Astrocyte of the hippocampus (primary cell): ENCODE data around the gene TXNL1.
"Not testable (repeated sequence)": the region's sequence is repeated elsewhere in the genome, so short reads cannot be mapped to it uniquely, and the experiment has no call there.

Experiments used
- DNase-seq: peaks from one replicate; pipeline ENCODE4 v3.0.0; 2011; ENCODE audit warnings: low read depth, low spot score

TXNL1 gene

DNA sequence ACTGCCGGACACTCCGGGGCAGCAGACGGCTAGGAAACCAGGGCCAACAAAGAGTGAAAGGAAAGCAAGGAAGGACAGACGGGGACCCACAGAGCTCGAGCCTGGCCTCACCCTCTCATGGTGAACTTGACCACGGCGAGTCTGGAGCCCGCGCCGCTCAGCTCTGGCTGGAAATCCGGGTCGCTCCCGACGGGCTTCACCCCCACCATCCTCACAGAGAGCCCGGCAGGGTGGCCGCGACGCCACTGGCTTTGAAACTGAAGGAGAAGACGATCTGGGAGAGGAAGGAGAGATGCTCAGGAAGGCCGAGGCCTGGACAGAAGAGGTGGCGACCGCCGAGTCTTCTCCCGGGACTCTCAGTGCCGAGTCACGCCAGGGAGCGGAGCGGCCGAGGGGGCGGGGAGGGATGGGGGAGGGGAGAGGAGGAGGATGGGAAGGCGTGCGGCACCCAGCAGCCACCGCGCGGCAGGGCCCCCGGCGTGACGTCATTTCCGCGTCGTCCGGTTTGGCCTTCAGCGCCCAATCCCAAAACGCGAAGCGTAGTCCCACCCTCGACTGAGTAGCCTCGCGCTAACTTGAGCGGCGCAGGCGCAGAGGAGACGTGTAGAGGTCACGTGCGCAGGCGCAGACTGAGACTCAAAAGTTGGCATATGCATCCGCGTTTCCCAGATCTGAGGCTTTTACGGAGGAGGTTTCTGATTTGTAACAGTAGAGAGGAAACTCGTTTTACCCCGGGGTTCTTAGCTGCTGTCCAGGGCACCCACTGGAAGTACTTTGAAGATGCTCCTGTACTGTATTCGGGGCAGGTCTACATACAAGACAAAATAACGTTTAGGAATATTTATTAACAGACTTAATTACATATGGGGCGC is at the start of gene TXNL1:
Gene TXNL1 (minus strand): TSS at position 361 of the 872 bp plus-strand sequence. CDS start 152 bp downstream, at position 209.
- DNase-seq, result peak; percentile 100

- DNase-seq, result no peak
Measured at GRCh38 chr18:56684277-56684676, 45.9 kb upstream of the TXNL1 start.

- DNase-seq, result no peak
Measured at GRCh38 chr18:56678836-56679565, 40.6 kb upstream of the TXNL1 start.

GRCh38 chr18:56676639-56677038 is 38.2 kb upstream of the TXNL1 start:
- no peak for DNase-seq

DNA sequence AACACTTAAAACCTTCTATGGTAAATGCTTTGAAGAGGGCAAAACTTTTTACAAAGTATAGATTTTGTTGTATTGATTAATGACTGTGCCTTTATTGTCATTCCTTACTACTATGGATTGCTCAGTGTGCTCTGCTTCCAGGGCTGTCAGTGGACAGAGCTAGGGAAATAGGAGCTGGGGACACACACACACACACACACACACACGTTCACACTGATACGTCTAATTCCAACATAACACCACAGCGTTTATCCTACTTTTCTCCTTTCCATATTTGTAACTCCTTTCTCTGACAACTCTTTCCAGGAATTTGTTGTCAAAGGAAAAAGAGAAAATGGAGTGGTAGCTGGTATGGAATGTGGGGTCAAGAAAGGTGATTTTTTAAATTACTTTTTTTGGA is 34.6 kb upstream of the TXNL1 start:
- DNase-seq, result no peak

GRCh38 chr18:56672391-56672790 is 34.0 kb upstream of the TXNL1 start:
- no peak for DNase-seq

GRCh38 chr18:56662902-56663301 is 24.5 kb upstream of the TXNL1 start:
- DNase-seq, result no peak

- no peak for DNase-seq
Measured at GRCh38 chr18:56662502-56662901, 24.1 kb upstream of the TXNL1 start.

GRCh38 chr18:56662063-56662408 is 23.6 kb upstream of the TXNL1 start:
- no peak for DNase-seq

- DNase-seq, result peak; percentile 21
Measured at GRCh38 chr18:56661360-56662062, 23.1 kb upstream of the TXNL1 start.

DNA sequence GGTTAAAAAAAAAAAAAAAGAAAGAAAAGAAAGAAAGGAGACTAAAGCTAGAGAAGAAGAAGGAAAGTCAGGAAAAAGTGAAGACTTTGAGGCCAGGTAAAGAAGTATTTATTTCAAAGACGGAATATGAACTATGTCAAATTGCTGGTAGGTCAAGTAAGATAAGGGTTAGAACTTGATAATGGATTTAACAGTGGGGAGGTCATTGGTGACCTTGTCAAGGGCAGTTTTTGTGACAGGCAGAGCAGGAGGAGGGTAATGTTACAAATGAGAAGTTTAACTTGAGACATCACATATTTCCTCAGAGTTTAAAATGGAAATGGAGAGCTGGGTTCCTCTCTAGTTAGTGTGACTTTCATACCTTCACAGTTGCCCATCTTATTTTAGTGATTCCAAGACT is 22.3 kb upstream of the TXNL1 start:
- no peak for DNase-seq

- DNase-seq, result no peak
Measured at GRCh38 chr18:56659111-56659510, 20.7 kb upstream of the TXNL1 start.

DNA sequence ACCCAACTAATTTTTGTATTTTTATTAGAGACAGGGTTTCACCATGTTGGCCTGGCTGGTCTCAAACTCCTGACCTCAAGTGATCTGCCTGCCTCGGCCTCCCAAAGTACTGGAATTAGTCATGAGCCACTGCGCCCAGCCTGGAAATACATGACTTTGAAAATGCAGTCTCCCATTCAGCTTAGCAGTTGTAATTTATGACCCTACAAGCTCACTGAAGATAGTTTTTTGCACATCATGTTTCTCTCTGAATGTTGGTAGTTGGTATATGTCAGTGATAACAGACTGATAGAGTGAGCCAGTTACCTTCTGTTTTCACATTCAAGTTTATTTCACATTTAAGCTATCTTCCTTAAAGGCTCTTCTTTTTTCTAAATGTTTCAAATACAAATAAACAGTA is 19.9 kb upstream of the TXNL1 start:
- no peak for DNase-seq

DNA sequence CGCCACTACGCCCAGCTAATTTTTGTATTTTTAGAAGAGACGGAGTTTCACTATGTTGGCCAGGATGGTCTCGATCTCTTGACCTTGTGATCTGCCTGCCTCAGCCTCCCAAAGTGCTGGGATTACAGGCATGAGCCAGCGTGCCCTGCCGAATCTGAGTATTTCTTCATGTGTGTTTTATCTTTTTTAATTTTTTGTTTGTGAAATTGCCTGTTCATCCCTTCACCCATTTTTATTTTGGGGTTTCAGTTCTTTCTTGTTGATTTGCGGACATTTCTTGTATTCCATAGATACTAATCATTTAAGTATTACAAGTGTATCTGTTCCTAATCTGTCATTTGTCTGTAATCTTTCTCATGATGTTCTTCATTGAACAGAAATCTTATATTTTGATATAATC is 15.9 kb upstream of the TXNL1 start:
- DNase-seq, result not testable (repeated sequence)

DNA sequence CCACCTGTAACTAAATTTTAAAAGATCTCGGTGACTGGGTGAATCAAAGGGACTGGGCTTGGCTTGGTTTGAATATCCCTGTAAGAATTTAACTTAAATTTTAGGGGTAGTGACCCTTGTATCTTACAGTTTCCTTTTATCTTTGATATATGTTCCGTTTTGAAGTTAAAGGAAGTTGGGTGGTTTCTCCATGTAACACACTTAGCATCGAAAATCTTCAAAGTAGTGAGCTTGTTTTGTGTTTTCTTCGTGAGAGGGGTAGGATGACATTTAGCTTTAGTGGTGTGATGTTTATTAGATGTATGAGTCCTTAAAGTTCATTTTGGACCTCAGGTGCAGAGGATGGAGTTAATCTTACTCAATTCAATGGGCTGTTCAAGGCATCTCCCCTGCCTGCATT is 14.4 kb upstream of the TXNL1 start:
- DNase-seq, result no peak

GRCh38 chr18:56651771-56652092 is 13.3 kb upstream of the TXNL1 start:
- no peak for DNase-seq

- peak; percentile 99 for DNase-seq
Measured at GRCh38 chr18:56650944-56651770, 12.8 kb upstream of the TXNL1 start, which contains the start of gene WDR7. WDR7 (plus strand) TSS chr18:56651359; CDS start chr18:56672516, 21,157 bp downstream.

GRCh38 chr18:56649996-56650395 is 11.6 kb upstream of the TXNL1 start:
- DNase-seq, result no peak

GRCh38 chr18:56647951-56648893 is 9.8 kb upstream of the TXNL1 start:
- DNase-seq, result no peak

DNA sequence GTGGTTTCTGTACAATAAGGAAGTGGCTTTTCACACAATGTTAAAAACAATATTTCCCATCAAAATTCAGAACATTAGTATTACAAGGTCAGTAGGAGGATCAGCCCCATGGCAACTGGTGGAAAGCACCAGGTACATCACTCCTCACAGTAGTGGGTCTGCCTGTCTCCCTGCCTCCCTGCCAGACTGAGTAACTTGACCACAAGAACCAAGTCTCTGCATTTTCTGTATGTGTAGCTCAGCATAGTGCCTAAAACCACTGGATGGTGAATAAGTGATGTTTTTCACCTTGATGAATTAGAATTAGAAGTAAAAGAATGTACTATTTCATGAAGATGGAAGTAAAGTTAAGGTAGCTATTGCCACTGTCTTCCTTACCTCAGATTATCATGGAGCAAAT is 8.7 kb upstream of the TXNL1 start:
- DNase-seq, result no peak
